PC-9 (cell line): ENCODE results near the gene CALB2. TPM values are rescaled to one million over a fixed set of nuclear protein-coding genes. Genes with fewer than 3 reads are reported as not detected.

Source experiments
- BruUV-seq: library from RNA; stranded (reverse); fragments of 400-500 nt; replicated peaks from 2 replicates; lab custom pipeline; 2021; lab: Mats Ljungman, UMichigan
- CTCF ChIA-PET: fragments of 300-600 bp; sonication (Branson Sonifier 250); formaldehyde crosslinking; loops from one replicate; lab custom pipeline; 2022; ENCODE audit warnings: antibody characterized with exemption; lab: Charles Lee
- POLR2A ChIA-PET: fragments of 300-600 bp; sonication (Branson Sonifier 250); formaldehyde crosslinking; loops from one replicate; lab custom pipeline; 2022; ENCODE audit warnings: antibody characterized with exemption; ENCODE audit not compliant: unreplicated experiment; lab: Charles Lee
- DNase-seq, 2 experiments: peaks; one replicate each; pipeline versions ENCODE4 v3.0.0 to v3.0.0-alpha.2; 2015 to 2022; ENCODE audit warnings: mixed read lengths in 1 of 2
- H2AFZ ChIP-seq: fragments of 200-600 bp; sonication (generic); 2 replicates; pipeline ENCODE4 v1.8.1; 2017; ENCODE audit warnings: antibody characterized with exemption
- H3F3A ChIP-seq: fragments of 200-600 bp; sonication (generic); 2 replicates; pipeline ENCODE4 v1.8.1; 2017; ENCODE audit warnings: antibody characterized with exemption, mild to moderate bottlenecking, low read depth; ENCODE audit not compliant: insufficient read depth
- H3K27ac ChIP-seq: fragments of 200-600 bp; sonication (generic); 2 replicates; pipeline ENCODE4 v1.6.1; 2016; ENCODE audit warnings: mixed run types
- H3K27me3 ChIP-seq: fragments of 200-600 bp; sonication (generic); 2 replicates; pipeline ENCODE4 v1.6.1; 2016; ENCODE audit warnings: low read depth, mixed run types; ENCODE audit not compliant: insufficient read depth
- H3K36me3 ChIP-seq: fragments of 200-600 bp; sonication (generic); 2 replicates; pipeline ENCODE4 v1.6.1; 2016; ENCODE audit warnings: low read depth, mixed run types
- H3K4me1 ChIP-seq: fragments of 200-600 bp; sonication (generic); replicated peaks from 2 replicates; pipeline ENCODE4 v1.6.1; 2016; ENCODE audit warnings: mixed run types; ENCODE audit not compliant: insufficient read depth
- H3K4me2 ChIP-seq: fragments of 200-600 bp; sonication (generic); 2 replicates; pipeline ENCODE4 v1.6.1; 2017; ENCODE audit warnings: mixed run types
- H3K4me3 ChIP-seq: fragments of 200-600 bp; sonication (generic); 2 replicates; pipeline ENCODE4 v1.6.1; 2016; ENCODE audit warnings: mixed run types
- H3K79me2 ChIP-seq: fragments of 200-600 bp; sonication (generic); 2 replicates; pipeline ENCODE4 v1.6.1; 2017; ENCODE audit warnings: low read depth, mixed run types
- H3K9me2 ChIP-seq: fragments of 200-600 bp; sonication (generic); 2 replicates; pipeline ENCODE4 v1.8.1; 2017; ENCODE audit warnings: mild to moderate bottlenecking; ENCODE audit not compliant: insufficient read depth
- H3K9me3 ChIP-seq: fragments of 200-600 bp; sonication (generic); 2 replicates; pipeline ENCODE4 v1.8.1; 2016; ENCODE audit warnings: low read depth; ENCODE audit not compliant: insufficient read depth
- H4K20me1 ChIP-seq: fragments of 200-600 bp; sonication (generic); 2 replicates; pipeline ENCODE4 v1.8.1; 2017; ENCODE audit not compliant: insufficient read depth
- EZH2 ChIP-seq: fragments of 200-600 bp; sonication (generic); IDR thresholded peaks from 2 replicates; pipeline ENCODE4 v1.8.0; 2017; ENCODE audit warnings: antibody characterized with exemption, low read depth
- intact Hi-C: fragments of 100-400 bp; cut with micrococcal nuclease; formaldehyde crosslinking; loops from one replicate; pipeline ENCODE4 v1.10.0; 2022; ENCODE audit not compliant: unreplicated experiment
- total RNA-seq: library from RNA; stranded (reverse); gene quantifications from 2 replicates; pipeline ENCODE4 v1.2.3, GENCODE V29; 2021
- TF ChIP-seq, protein P1 (sequence below): fragments of 200-600 bp; sonication (generic); conservative IDR thresholded peaks from 2 replicates; pipeline ENCODE4 v1.6.1; 2017; ENCODE audit warnings: mixed run types, antibody characterized with exemption, mild to moderate bottlenecking, moderate library complexity

CALB2 gene
- total RNA-seq, 1 experiment from 2014 or later = 135 TPM

DNA sequence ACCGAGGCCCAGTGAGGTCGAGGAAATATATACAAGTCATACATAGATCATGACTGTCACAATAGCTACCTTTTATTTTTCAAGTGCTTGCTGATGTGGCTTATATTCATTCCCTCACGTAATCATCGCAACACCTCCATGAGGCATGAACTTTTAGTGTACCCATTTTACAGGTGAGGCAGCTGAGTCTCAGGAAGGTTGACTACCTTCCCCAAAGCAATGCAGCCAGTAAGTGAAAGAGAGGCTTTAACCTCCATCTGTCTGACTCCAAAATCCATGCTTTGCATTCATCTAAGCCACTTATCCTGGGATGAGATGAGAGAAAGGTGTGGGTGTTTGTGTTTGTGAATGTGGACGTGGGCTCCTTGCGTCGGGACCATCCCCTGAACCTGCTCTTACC, 30.8 kb downstream of the CALB2 start:
- Histone ChIP-seq H3K79me2 (no peaks in the 10 kb centered on the region), H3K4me1 (no peaks in the 10 kb centered on the region), H3K27me3 (no peaks in the 10 kb centered on the region), H3F3A (peaks cover 40% of the 10 kb centered on the region), H3K36me3 (peaks cover 29% of the 10 kb centered on the region; the same call in 1 of the 2 replicates), H3K9me2 (no peaks in the 10 kb centered on the region), H4K20me1 (0 out of 2 replicates have a peak, but pooled peaks cover 4% of the 10 kb centered on the region), H3K27ac (no peak overlapping the region), H3K4me3 (no peak overlapping the region), H3K4me2 (no peak overlapping the region), H2AFZ (no peak overlapping the region), H3K9me3 (no peaks in the 10 kb centered on the region)
- ChIA-PET CTCF (no interaction called here), POLR2A (no interaction called here)
- intact Hi-C loops = no loop called here
- no peak for DNase-seq
- no TSS peak for BruUV-seq
- no peak for TF ChIP-seq EZH2
- TF ChIP-seq, protein P1, sequence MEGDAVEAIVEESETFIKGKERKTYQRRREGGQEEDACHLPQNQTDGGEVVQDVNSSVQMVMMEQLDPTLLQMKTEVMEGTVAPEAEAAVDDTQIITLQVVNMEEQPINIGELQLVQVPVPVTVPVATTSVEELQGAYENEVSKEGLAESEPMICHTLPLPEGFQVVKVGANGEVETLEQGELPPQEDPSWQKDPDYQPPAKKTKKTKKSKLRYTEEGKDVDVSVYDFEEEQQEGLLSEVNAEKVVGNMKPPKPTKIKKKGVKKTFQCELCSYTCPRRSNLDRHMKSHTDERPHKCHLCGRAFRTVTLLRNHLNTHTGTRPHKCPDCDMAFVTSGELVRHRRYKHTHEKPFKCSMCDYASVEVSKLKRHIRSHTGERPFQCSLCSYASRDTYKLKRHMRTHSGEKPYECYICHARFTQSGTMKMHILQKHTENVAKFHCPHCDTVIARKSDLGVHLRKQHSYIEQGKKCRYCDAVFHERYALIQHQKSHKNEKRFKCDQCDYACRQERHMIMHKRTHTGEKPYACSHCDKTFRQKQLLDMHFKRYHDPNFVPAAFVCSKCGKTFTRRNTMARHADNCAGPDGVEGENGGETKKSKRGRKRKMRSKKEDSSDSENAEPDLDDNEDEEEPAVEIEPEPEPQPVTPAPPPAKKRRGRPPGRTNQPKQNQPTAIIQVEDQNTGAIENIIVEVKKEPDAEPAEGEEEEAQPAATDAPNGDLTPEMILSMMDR = no peak

DNA sequence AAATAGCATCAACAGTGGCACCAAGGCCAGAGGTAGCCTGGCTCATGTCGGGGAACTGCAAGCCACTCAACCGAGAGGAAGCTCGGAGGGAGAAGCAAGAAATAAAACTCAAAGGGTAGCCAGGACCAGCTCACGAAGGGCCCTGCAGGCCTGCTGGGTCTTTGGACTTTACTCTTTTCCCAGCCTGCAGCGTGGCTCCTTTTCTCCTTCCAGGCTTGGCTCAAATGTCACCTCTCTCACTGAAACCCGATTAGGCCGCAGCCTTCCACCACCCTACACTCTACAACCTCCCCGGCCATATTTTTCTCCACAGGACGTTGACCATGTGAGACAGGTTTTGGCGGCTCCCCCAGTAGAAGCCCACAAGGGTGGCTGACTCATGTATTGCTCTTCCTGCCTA, 38.1 kb downstream of the CALB2 start:
- Histone ChIP-seq H3K4me1 (no peaks in the 10 kb centered on the region), H2AFZ (no peak overlapping the region), H3K9me3 (no peaks in the 10 kb centered on the region), H3K9me2 (no peaks in the 10 kb centered on the region), H3K27ac (no peak overlapping the region), H3K36me3 (no peaks in the 10 kb centered on the region), H4K20me1 (no peaks in the 10 kb centered on the region), H3F3A (peaks cover 22% of the 10 kb centered on the region; the same call in 1 of the 2 replicates), H3K4me3 (no peak overlapping the region), H3K27me3 (no peaks in the 10 kb centered on the region), H3K4me2 (no peak overlapping the region), H3K79me2 (no peaks in the 10 kb centered on the region)
- no TSS peak for BruUV-seq
- DNase-seq = no peak
- intact Hi-C loops = no loop called here
- TF ChIP-seq EZH2 = no peak
- TF ChIP-seq, protein P1 = no peak
- ChIA-PET POLR2A (no interaction called here), CTCF (no interaction called here)

DNA sequence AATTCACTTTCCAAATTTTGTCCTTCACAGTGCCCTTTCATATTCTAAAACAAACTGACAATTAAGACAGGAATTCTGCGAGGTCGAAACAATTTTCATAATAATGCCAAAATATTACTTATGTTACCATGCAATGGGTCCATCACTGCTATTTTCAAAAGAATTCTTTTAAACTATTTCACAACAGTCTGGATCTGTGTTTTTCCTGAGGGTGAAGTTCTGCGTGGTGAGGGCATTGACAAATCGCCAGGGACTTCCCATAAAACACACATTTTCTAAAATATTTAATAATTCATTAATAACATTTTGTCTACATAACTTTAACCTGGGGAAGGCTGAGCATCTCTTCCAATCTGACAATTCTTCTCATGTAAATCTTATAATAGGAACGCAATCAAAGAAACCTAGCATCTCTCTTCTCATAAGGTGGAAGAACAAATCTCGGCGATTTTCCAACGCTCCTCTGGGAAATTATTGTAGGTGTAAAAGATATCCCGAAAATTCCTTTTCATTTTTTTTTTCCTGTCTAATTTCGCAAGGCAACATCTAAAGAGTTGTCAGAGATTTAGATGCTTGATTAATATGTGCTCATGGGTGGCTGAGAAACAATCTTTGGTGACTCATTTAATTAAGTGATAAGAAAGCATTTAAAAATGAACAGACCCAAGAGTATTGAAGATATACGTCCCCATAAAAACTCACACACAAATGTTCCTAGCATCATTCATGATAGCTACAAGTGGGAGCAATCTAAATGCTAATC, 41.5 kb downstream of the CALB2 start:
- Histone ChIP-seq H2AFZ (no peak overlapping the region), H3K9me3 (peaks cover 4% of the 10 kb centered on the region; the same call in 1 of the 2 replicates), H3K4me1 (no peaks in the 10 kb centered on the region), H3F3A (no peaks in the 10 kb centered on the region), H3K27ac (no peak overlapping the region), H3K4me2 (no peak overlapping the region), H3K79me2 (no peaks in the 10 kb centered on the region), H3K27me3 (no peaks in the 10 kb centered on the region), H3K36me3 (no peaks in the 10 kb centered on the region), H4K20me1 (no peaks in the 10 kb centered on the region), H3K9me2 (no peaks in the 10 kb centered on the region), H3K4me3 (no peak overlapping the region)
- no peak for TF ChIP-seq EZH2
- TF ChIP-seq, protein P1 = no peak
- no TSS peak for BruUV-seq
- intact Hi-C loops = no loop called here
- POLR2A ChIA-PET = no interaction called here
- no peak for DNase-seq
- CTCF ChIA-PET = no interaction called here
